Fibroblast of mammary gland (primary cell): ENCODE data around the gene SCN4B.

Source experiments
- DNase-seq: peaks from one replicate; pipeline ENCODE4 v3.0.0-alpha.2; 2010; ENCODE audit warnings: low read depth
- H3K4me3 ChIP-seq: 2 replicates; pipeline ENCODE4 v1.5.1; 2011; ENCODE audit warnings: low read depth, mild to moderate bottlenecking, low read length, moderate library complexity; ENCODE audit not compliant: control insufficient read depth
- CTCF ChIP-seq: conservative IDR thresholded peaks from 2 replicates; pipeline ENCODE4 v1.5.1; 2011; ENCODE audit warnings: low read depth, low read length, inconsistent platforms; ENCODE audit not compliant: control insufficient read depth, insufficient read depth

Gene SCN4B

GRCh38 chr11:118099838-118100556 is 52.6 kb downstream of the SCN4B start:
- no peak for TF ChIP-seq CTCF
- DNase-seq, result no peak
- H3K4me3 ChIP-seq, result no peak overlapping the region

- H3K4me3 ChIP-seq, result no peak overlapping the region
- TF ChIP-seq CTCF, result no peak
- DNase-seq, result no peak
Observed at GRCh38 chr11:118098996-118099837, 53.4 kb downstream of the SCN4B start.

- TF ChIP-seq CTCF, result no peak
- no peak overlapping the region for H3K4me3 ChIP-seq
- DNase-seq, result no peak
Observed at GRCh38 chr11:118095967-118096367, 56.7 kb downstream of the SCN4B start.

- no peak overlapping the region for H3K4me3 ChIP-seq
- TF ChIP-seq CTCF, result no peak
- no peak for DNase-seq
Observed at GRCh38 chr11:118095493-118095892, 57.1 kb downstream of the SCN4B start.

- TF ChIP-seq CTCF, result no peak
- no peak for DNase-seq
- no peak overlapping the region for H3K4me3 ChIP-seq
Observed at GRCh38 chr11:118092907-118093571, 59.6 kb downstream of the SCN4B start.

- no peak overlapping the region for H3K4me3 ChIP-seq
- no peak for DNase-seq
- no peak for TF ChIP-seq CTCF
Observed at GRCh38 chr11:118091690-118092089, 60.9 kb downstream of the SCN4B start.
